A673 (cell line): Measurements from ENCODE around the gene MTF1.

ENCODE experiments used
- EZH2 ChIP-seq: fragments of 200-600 bp; sonication (generic); IDR thresholded peaks from 2 replicates; pipeline ENCODE4 v1.6.1; 2017; ENCODE audit warnings: borderline replicate concordance, low read depth, mild to moderate bottlenecking, mixed read lengths, antibody characterized with exemption, low read length; ENCODE audit not compliant: poor library complexity, severe bottlenecking
- TF ChIP-seq, protein P1 (sequence below): fragments of 300-800, 200-600 bp; sonication (generic); conservative IDR thresholded peaks from 2 replicates; pipeline ENCODE4 v1.5.1; 2017; ENCODE audit warnings: low read depth, mild to moderate bottlenecking, antibody characterized with exemption, low read length, moderate library complexity, mixed read lengths

GRCh38 chr1:37822906-37823815 lies 36.2 kb downstream of the MTF1 start:
- TF ChIP-seq, protein P1, sequence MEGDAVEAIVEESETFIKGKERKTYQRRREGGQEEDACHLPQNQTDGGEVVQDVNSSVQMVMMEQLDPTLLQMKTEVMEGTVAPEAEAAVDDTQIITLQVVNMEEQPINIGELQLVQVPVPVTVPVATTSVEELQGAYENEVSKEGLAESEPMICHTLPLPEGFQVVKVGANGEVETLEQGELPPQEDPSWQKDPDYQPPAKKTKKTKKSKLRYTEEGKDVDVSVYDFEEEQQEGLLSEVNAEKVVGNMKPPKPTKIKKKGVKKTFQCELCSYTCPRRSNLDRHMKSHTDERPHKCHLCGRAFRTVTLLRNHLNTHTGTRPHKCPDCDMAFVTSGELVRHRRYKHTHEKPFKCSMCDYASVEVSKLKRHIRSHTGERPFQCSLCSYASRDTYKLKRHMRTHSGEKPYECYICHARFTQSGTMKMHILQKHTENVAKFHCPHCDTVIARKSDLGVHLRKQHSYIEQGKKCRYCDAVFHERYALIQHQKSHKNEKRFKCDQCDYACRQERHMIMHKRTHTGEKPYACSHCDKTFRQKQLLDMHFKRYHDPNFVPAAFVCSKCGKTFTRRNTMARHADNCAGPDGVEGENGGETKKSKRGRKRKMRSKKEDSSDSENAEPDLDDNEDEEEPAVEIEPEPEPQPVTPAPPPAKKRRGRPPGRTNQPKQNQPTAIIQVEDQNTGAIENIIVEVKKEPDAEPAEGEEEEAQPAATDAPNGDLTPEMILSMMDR: no peak
- TF ChIP-seq EZH2: no peak
